OCI-LY7 (cell line): ENCODE results near the gene PHACTR3.

ENCODE experiments used
- EZH2phosphoT487 ChIP-seq: fragments of 200-600 bp; sonication (generic); IDR thresholded peaks from 2 replicates; pipeline ENCODE4 v1.6.1; 2018; ENCODE audit warnings: low read depth, borderline replicate concordance, mild to moderate bottlenecking, mixed run types, antibody characterized with exemption, low read length, moderate library complexity, mixed read lengths
- TF ChIP-seq, protein P1 (sequence below): fragments of 200-600 bp; sonication (generic); conservative IDR thresholded peaks from 2 replicates; pipeline ENCODE4 v1.5.1; 2014; ENCODE audit warnings: mild to moderate bottlenecking, antibody characterized with exemption, low read length, moderate library complexity, mixed read lengths

DNA sequence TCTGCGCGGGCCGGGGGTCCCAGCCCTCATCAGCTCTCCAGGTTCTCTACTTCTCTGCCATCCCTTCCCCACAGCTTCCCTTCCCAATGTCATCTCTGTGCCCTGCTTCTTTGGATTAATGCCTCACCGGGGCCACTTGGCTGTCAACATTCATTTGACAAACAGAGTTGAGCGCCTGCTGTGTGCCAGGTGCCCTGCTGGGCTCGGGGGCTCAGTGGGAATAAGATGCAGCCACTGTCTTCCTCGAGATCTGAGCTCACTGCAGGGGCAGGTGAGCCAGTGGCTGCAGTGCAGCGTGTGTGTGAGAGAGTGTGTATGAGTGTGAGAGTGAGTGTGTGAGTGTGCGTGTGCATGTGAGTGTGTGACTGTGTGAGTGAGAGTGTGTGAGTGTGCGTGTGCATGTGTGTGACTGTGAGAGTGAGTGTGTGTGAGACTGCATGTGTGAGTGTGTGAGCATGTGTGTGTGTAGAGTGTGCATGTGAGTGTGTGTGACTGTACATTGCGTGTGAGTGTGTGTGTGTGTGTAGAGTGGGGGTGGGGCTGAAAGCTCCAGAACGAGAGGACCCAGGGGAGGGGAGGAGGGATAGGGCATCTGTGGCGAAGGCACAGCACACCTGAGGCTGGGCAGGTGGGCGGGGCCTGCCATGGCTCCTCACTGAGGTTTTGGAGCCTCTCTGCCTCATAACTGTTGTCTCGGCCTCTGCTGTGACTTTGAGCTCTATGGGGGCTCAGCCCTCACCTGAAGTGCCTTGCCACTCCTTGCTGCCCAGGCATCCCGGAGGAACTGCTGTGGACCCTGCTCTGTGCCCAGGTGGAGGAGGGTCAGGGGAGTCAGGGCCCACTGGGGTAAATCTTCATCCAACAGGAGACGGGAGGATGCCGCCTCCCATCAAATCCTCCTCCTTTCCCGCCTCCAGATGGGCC is 36.5 kb upstream of the PHACTR3 start:
- TF ChIP-seq, protein P1, sequence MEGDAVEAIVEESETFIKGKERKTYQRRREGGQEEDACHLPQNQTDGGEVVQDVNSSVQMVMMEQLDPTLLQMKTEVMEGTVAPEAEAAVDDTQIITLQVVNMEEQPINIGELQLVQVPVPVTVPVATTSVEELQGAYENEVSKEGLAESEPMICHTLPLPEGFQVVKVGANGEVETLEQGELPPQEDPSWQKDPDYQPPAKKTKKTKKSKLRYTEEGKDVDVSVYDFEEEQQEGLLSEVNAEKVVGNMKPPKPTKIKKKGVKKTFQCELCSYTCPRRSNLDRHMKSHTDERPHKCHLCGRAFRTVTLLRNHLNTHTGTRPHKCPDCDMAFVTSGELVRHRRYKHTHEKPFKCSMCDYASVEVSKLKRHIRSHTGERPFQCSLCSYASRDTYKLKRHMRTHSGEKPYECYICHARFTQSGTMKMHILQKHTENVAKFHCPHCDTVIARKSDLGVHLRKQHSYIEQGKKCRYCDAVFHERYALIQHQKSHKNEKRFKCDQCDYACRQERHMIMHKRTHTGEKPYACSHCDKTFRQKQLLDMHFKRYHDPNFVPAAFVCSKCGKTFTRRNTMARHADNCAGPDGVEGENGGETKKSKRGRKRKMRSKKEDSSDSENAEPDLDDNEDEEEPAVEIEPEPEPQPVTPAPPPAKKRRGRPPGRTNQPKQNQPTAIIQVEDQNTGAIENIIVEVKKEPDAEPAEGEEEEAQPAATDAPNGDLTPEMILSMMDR = no peak
- TF ChIP-seq EZH2phosphoT487 = no peak
